ENCODE results near the gene TMED4.

GRCh38 chr7:44624318-44624717 lies 42.3 kb upstream of the TMED4 start:
- TF ChIP-seq CTCF (IDR thresholded peaks at IDR 0.05) (no peak), POLR2A (IDR thresholded peaks at IDR 0.05) (no peak), POLR2AphosphoS5 (IDR thresholded peaks at IDR 0.05) (no peak)

Measured in transverse colon (tissue), 4 donors.